ENCODE data around the gene TAF11. TPM values are rescaled to one million over a fixed set of nuclear protein-coding genes. Genes with fewer than 3 reads are reported as not detected.

Gene TAF11
- total and polyA plus RNA-seq, 4 donors = 7.3 to 16.0 (median 12.1) TPM

DNA sequence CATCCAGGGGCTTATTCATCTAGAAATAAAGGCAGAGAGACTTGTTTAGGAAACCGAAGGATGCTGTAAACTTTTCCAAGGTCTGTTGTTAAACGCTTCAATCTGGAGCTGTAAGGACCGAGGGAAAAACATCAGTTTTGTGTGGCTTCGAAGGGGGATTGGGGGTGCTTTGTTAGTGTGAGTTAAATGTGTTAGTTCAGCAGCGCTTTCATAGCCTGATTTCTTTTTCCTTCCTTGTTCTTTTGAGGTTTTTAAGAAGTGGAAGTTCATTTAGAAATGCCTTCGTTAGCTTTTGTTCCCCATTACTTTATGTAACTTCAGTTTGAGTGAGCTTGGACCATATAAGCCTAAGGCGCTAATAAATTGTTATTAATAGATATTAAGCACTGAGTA is 2.7 kb upstream of the TAF11 start:
- Histone ChIP-seq H3K36me3 (ENCODE audit: control insufficient read depth in 4 of 4, insufficient read depth in 3 of 4, low read depth in 1 of 4, low read length in 3 of 4) (no peaks in the 10 kb centered on the region), H3K4me3 (ENCODE audit: low read depth in 1 of 3, low read length in 3 of 3) (peak overlapping the region in 2 of 3 donors; percentile 42 to 95)

GRCh38 chr6:34888874-34889555 is 1.2 kb upstream of the TAF11 start, which contains the start of gene ANKS1A:
TSS of gene ANKS1A (plus strand) at chr6:34889255. CDS start at chr6:34889403, 148 bp downstream.
- Histone ChIP-seq H3K36me3 (ENCODE audit: control insufficient read depth in 4 of 4, insufficient read depth in 3 of 4, low read depth in 1 of 4, low read length in 3 of 4) (no peaks in the 10 kb centered on the region), H3K9me3 (ENCODE audit: control insufficient read depth in 4 of 4, low read length in 3 of 4) (no peaks in the 10 kb centered on the region), H3K4me3 (ENCODE audit: low read depth in 1 of 3, low read length in 3 of 3) (peak within 1 kb of the TSS; percentile 90 to 99 (median 95)), H3K27me3 (ENCODE audit: control insufficient read depth in 4 of 4, insufficient read depth in 4 of 4, low read length in 3 of 4) (no peaks in the 10 kb centered on the region), H3K27ac (ENCODE audit: low read depth in 1 of 2, low read length in 2 of 2) (peak within 1 kb of the TSS; percentile 86), H3K4me1 (ENCODE audit: control insufficient read depth in 4 of 4, insufficient read depth in 4 of 4, low read length in 3 of 4) (peaks cover 0 to 40% (median 18%) of the 10 kb centered on the region in 4 donors), H3K9ac (ENCODE audit: low read depth in 1 of 2, low read length in 2 of 2) (peak within 1 kb of the TSS; percentile 55 to 98)
- no peak for TF ChIP-seq YY1 (IDR thresholded peaks at IDR 0.05)
- TF ChIP-seq TAF1 (conservative IDR thresholded peaks at IDR 0.05) = no peak
- TF ChIP-seq RAD21 (IDR thresholded peaks at IDR 0.05) = peak in 1 of 2 donors; percentile 6
- TF ChIP-seq, protein P1, sequence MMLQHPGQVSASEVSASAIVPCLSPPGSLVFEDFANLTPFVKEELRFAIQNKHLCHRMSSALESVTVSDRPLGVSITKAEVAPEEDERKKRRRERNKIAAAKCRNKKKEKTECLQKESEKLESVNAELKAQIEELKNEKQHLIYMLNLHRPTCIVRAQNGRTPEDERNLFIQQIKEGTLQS (IDR thresholded peaks at IDR 0.05) = no peak
- TF ChIP-seq SP1 (IDR thresholded peaks at IDR 0.05) = peak; percentile 47
- TF ChIP-seq JUND (IDR thresholded peaks at IDR 0.05) = no peak
- TF ChIP-seq, protein P2, sequence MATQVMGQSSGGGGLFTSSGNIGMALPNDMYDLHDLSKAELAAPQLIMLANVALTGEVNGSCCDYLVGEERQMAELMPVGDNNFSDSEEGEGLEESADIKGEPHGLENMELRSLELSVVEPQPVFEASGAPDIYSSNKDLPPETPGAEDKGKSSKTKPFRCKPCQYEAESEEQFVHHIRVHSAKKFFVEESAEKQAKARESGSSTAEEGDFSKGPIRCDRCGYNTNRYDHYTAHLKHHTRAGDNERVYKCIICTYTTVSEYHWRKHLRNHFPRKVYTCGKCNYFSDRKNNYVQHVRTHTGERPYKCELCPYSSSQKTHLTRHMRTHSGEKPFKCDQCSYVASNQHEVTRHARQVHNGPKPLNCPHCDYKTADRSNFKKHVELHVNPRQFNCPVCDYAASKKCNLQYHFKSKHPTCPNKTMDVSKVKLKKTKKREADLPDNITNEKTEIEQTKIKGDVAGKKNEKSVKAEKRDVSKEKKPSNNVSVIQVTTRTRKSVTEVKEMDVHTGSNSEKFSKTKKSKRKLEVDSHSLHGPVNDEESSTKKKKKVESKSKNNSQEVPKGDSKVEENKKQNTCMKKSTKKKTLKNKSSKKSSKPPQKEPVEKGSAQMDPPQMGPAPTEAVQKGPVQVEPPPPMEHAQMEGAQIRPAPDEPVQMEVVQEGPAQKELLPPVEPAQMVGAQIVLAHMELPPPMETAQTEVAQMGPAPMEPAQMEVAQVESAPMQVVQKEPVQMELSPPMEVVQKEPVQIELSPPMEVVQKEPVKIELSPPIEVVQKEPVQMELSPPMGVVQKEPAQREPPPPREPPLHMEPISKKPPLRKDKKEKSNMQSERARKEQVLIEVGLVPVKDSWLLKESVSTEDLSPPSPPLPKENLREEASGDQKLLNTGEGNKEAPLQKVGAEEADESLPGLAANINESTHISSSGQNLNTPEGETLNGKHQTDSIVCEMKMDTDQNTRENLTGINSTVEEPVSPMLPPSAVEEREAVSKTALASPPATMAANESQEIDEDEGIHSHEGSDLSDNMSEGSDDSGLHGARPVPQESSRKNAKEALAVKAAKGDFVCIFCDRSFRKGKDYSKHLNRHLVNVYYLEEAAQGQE (IDR thresholded peaks at IDR 0.05) = peak; percentile 57
- TF ChIP-seq HNF4G (IDR thresholded peaks at IDR 0.05) = peak; percentile 35
- TF ChIP-seq EGR1 (IDR thresholded peaks at IDR 0.05; ENCODE audit: low read depth in 2 of 2) = peak; percentile 64 to 72
- no peak for TF ChIP-seq NR2F2 (IDR thresholded peaks at IDR 0.05)
- TF ChIP-seq GABPA (IDR thresholded peaks at IDR 0.05 in 1 of 2, conservative IDR thresholded peaks at IDR 0.05 in 1 of 2) = peak; percentile 59 to 91
- TF ChIP-seq FOXA2 (IDR thresholded peaks at IDR 0.05) = peak; percentile 14
- TF ChIP-seq, protein P3, sequence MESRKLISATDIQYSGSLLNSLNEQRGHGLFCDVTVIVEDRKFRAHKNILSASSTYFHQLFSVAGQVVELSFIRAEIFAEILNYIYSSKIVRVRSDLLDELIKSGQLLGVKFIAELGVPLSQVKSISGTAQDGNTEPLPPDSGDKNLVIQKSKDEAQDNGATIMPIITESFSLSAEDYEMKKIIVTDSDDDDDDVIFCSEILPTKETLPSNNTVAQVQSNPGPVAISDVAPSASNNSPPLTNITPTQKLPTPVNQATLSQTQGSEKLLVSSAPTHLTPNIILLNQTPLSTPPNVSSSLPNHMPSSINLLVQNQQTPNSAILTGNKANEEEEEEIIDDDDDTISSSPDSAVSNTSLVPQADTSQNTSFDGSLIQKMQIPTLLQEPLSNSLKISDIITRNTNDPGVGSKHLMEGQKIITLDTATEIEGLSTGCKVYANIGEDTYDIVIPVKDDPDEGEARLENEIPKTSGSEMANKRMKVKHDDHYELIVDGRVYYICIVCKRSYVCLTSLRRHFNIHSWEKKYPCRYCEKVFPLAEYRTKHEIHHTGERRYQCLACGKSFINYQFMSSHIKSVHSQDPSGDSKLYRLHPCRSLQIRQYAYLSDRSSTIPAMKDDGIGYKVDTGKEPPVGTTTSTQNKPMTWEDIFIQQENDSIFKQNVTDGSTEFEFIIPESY (IDR thresholded peaks at IDR 0.05) = no peak
- TF ChIP-seq HNF4A (conservative IDR thresholded peaks at IDR 0.05) = peak; percentile 56 to 67
- WGBS = under 1% methylated on average over 60 of the region's 60 CpGs
- DNase-seq (ENCODE audit: low spot score) = peak; percentile 93

More for the DNA sequence above, 2.7 kb upstream of the TAF11 start:
- TF ChIP-seq RXRA (IDR thresholded peaks at IDR 0.05) = no peak
- no peaks in the 10 kb centered on the region for H3K27me3 ChIP-seq (ENCODE audit: control insufficient read depth in 4 of 4, insufficient read depth in 4 of 4, low read length in 3 of 4)
- H3K9me3 ChIP-seq (ENCODE audit: control insufficient read depth in 4 of 4, low read length in 3 of 4) = no peaks in the 10 kb centered on the region
- H3K9ac ChIP-seq (ENCODE audit: low read depth in 1 of 2, low read length in 2 of 2) = peak overlapping the region; percentile 10 to 52
- H3K4me1 ChIP-seq (ENCODE audit: control insufficient read depth in 4 of 4, insufficient read depth in 4 of 4, low read length in 3 of 4) = peaks cover 0 to 40% (median 18%) of the 10 kb centered on the region in 4 donors
- 53% methylated on average over 7 of the region's 7 CpGs for WGBS
- no peak for DNase-seq (ENCODE audit: low spot score)
- peak overlapping the region in 1 of 2 donors; percentile 86 for H3K27ac ChIP-seq (ENCODE audit: low read depth in 1 of 2, low read length in 2 of 2)

Measured in liver (tissue), 9 donors.